ENCODE results near the gene GALNTL6. TPM values are rescaled to one million over a fixed set of nuclear protein-coding genes. Genes with fewer than 3 reads are reported as not detected.

Gene GALNTL6
- total RNA-seq, 2 experiments from 2014 or later = not detected

DNA sequence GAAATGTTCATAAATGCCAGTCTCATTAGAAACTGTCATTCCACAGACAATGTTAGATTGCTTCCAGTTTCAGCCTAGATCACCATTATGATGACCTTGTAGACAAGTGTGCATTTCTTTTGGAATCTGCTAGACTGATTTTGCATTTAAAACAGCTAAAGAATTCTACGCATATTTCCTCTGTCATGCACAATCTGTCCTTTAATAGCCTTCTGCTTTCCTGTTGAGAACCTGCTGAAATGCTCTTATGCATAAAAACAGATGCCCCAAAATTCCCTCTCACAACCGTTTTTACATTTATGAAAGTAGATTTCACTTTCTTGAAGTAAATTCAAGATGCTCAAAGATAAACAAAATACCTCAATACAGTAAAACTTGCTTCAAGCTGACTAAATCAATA lies 673.3 kb downstream of the GALNTL6 start:
- DNase-seq = no peak
- Mint-ChIP-seq H3K27ac (no peak overlapping the region), H3K4me3 (no peak overlapping the region), H3K4me1 (no peaks in the 10 kb centered on the region), H3K27me3 (no peaks in the 10 kb centered on the region), H3K9me3 (no peaks in the 10 kb centered on the region), H3K36me3 (no peaks in the 10 kb centered on the region)

DNA sequence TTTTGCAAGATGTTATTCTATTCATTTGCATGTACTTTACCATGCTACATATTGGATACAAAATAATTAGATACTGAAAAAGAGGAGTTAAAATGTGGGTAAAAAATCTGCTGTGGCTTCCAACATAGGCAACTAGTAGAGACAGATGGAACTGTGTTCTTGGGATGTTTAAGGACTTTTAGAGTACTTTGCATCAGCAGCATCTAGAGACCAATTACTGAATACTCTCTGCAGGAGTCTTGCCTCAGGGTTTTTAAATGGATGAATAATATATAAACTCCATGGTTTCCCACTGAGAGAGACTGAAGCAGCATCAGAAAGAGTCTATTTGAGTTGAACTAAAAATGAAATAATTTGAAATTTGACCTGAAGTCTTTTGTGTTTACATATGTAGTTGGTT lies 676.7 kb downstream of the GALNTL6 start:
- Mint-ChIP-seq H3K36me3 (no peaks in the 10 kb centered on the region), H3K4me3 (no peak overlapping the region), H3K4me1 (no peaks in the 10 kb centered on the region), H3K27me3 (no peaks in the 10 kb centered on the region), H3K27ac (no peak overlapping the region), H3K9me3 (no peaks in the 10 kb centered on the region)
- no peak for DNase-seq

DNA sequence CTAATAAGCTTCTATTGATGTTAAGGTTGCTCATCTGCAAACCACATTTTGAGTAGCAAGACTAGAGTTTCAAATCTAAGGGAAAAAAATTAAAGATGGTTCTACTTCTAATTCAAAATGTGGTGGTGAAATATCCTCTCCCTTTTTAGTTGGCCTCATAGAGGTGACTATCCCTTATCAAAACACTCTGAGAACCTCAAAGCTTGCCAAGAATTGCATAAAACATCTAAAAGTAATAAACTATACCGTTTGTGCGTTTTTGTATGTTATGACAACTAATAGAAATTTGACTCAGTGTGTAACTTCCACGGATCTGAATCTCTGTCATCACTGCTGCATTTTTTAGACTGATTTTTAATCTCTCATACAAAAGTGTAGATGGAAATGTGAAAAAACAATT lies 682.6 kb downstream of the GALNTL6 start:
- no peaks in the 10 kb centered on the region for H3K36me3 Mint-ChIP-seq
- H3K27me3 Mint-ChIP-seq = no peaks in the 10 kb centered on the region
- no peaks in the 10 kb centered on the region for H3K4me1 Mint-ChIP-seq
- no peak for DNase-seq
- H3K4me3 Mint-ChIP-seq = no peak overlapping the region
- no peaks in the 10 kb centered on the region for H3K9me3 Mint-ChIP-seq
- no peak overlapping the region for H3K27ac Mint-ChIP-seq

DNA sequence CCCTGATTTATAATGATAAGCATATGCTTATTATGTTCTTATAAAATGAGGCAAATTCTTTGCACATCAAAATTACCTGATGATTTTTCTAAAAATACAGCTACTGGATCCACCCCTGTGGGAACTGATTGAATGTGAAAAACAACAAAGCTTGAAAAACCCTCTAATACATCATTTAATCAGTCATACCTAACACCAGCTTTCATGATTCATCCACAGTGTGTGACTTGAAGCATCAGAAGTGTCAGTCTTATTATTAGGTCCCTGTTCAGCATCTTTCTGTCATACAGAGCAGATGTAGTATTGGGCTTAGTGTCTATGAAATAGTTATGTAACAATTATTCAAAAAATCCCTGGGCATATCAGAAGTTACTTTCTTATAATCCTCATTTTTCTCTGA lies 684.1 kb downstream of the GALNTL6 start:
- H3K4me1 Mint-ChIP-seq = no peaks in the 10 kb centered on the region
- DNase-seq = no peak
- no peaks in the 10 kb centered on the region for H3K27me3 Mint-ChIP-seq
- H3K9me3 Mint-ChIP-seq = no peaks in the 10 kb centered on the region
- H3K27ac Mint-ChIP-seq = no peak overlapping the region
- H3K4me3 Mint-ChIP-seq = no peak overlapping the region
- no peaks in the 10 kb centered on the region for H3K36me3 Mint-ChIP-seq

DNA sequence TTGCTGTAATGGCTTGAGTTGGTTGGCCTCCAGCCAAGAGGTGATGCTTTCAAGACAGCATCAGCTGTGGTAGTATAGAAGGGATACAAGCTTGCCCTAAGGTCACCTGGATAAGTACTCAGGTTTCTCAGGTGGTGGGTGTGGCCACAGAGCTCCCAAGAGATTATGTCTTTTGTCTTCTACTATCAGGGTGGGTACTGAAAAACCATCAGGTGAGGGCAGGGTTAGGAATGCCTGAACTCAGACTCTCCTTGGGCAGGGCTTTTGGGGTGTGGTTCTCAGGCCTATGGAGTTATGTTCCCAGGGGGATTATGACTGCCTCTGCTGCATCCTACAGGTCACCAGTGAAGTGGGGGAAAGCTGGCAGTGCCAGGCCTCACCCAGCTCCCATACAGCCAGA lies 700.8 kb downstream of the GALNTL6 start:
- H3K9me3 Mint-ChIP-seq = no peaks in the 10 kb centered on the region
- no peak for DNase-seq
- no peaks in the 10 kb centered on the region for H3K36me3 Mint-ChIP-seq
- no peak overlapping the region for H3K27ac Mint-ChIP-seq
- no peaks in the 10 kb centered on the region for H3K27me3 Mint-ChIP-seq
- no peak overlapping the region for H3K4me3 Mint-ChIP-seq
- no peaks in the 10 kb centered on the region for H3K4me1 Mint-ChIP-seq

DNA sequence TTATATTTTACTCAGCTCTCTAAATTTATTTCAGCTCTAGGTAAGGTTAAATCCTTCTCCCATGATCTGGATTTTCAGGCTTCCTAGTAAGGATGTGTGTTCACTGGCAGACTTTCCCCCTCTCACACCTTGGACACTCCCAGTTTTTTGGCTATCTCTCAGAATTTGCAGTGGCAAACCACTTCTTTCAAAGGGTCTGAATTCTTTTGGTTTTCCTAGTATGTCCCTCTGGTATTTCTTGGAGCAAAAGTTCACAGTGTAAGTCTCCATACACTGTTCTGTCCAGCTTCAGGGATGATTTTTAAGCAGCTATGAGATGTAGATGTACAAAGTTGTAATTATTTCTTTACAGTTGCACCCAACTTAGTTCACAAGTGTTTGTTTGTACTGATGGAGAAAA lies 701.6 kb downstream of the GALNTL6 start:
- DNase-seq = no peak
- no peaks in the 10 kb centered on the region for H3K36me3 Mint-ChIP-seq
- no peak overlapping the region for H3K4me3 Mint-ChIP-seq
- no peaks in the 10 kb centered on the region for H3K4me1 Mint-ChIP-seq
- no peaks in the 10 kb centered on the region for H3K27me3 Mint-ChIP-seq
- H3K27ac Mint-ChIP-seq = no peak overlapping the region
- H3K9me3 Mint-ChIP-seq = no peaks in the 10 kb centered on the region

DNA sequence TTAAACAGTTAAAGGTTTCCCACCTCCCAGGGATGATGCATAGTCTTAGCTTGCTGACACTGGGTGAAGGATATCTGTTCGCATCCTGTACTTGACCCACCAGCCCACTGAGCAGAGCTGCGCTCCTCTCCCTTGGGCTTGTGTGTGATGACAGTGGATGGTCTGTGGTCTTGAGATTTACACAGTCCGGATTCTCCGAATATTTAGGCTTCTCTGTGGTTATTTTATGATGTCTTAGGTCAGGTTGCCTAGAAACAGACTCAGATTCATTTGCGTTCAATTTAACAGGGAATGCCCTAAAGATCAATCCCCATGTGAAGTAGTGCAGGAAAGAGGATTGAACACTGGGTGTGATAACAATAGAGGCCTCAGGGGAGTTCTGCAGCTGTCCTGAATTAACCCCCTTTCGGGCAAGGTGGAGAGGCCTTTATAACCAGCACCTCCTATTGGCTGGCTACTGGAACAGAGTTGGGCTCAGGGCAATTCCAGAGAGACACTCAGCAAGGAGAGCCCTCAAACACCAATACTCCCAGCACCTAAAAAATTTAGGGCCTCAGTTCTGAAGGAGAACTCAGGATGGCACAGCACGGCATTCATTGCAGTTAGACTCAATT lies 702.2 kb downstream of the GALNTL6 start:
- H3K27ac Mint-ChIP-seq = no peak overlapping the region
- no peak for DNase-seq
- H3K36me3 Mint-ChIP-seq = no peaks in the 10 kb centered on the region
- no peaks in the 10 kb centered on the region for H3K4me1 Mint-ChIP-seq
- no peak overlapping the region for H3K4me3 Mint-ChIP-seq
- H3K9me3 Mint-ChIP-seq = no peaks in the 10 kb centered on the region
- no peaks in the 10 kb centered on the region for H3K27me3 Mint-ChIP-seq

DNA sequence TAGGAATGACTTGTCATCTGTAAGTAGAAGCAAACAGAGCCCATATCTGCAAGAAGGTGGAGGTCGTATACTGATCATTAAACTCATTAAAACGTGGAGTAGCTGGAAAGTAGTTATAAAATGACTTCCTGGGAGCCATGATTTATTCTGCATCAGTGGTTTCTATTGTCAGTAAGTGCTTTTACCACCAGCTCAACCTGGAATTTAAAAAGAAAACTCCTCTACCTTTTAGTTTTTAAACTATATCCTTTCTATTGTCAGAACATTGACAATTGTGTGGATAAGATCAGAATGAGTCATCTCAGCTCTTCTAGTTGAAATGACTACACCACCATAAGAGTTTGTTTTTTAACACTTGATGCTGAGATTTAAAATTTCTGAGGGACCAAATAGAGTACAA lies 704.2 kb downstream of the GALNTL6 start:
- Mint-ChIP-seq H3K36me3 (no peaks in the 10 kb centered on the region), H3K4me1 (no peaks in the 10 kb centered on the region), H3K9me3 (no peaks in the 10 kb centered on the region), H3K27me3 (no peaks in the 10 kb centered on the region), H3K4me3 (no peak overlapping the region), H3K27ac (no peak overlapping the region)
- no peak for DNase-seq

DNA sequence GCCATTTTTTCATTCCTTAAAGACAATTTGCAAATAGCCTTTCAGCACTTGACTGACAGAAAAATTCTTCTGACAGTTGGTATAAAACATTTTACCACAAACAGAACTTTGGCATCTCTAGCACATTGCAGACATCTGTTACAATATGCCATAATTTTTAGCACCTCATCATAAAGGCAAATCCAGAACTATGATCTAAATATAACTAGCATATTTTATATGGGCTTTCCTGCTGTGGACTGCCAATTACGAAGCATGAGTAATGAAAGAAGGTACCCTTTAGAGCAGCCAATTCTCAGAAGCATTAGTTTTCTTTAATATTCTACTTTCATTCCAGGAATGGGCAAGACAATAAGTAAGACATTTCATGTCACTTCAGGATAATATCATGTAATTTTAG lies 708.0 kb downstream of the GALNTL6 start:
- H3K27ac Mint-ChIP-seq = no peak overlapping the region
- H3K9me3 Mint-ChIP-seq = no peaks in the 10 kb centered on the region
- no peak overlapping the region for H3K4me3 Mint-ChIP-seq
- no peak for DNase-seq
- H3K36me3 Mint-ChIP-seq = no peaks in the 10 kb centered on the region
- no peaks in the 10 kb centered on the region for H3K4me1 Mint-ChIP-seq
- H3K27me3 Mint-ChIP-seq = no peaks in the 10 kb centered on the region

DNA sequence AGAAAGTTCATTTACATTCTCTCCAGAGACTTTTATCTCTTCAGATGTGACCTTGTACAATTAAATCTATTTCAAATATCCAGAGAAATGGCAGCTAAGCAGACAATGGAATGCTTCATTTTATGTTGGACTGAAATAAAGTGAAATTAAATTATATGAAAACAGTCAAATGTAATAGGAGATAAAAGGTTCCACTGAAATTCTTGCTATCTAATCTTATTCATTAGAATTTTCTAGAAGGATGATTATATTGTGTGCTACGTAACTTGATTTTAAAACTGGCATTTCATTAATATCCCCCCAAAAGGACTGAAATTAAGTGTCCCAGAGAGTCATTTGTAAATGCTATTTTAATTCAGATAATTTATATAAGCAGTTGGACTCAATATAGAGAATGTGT lies 708.5 kb downstream of the GALNTL6 start:
- DNase-seq = no peak
- H3K4me1 Mint-ChIP-seq = no peaks in the 10 kb centered on the region
- H3K36me3 Mint-ChIP-seq = no peaks in the 10 kb centered on the region
- no peak overlapping the region for H3K27ac Mint-ChIP-seq
- H3K9me3 Mint-ChIP-seq = no peaks in the 10 kb centered on the region
- H3K27me3 Mint-ChIP-seq = no peaks in the 10 kb centered on the region
- no peak overlapping the region for H3K4me3 Mint-ChIP-seq

DNA sequence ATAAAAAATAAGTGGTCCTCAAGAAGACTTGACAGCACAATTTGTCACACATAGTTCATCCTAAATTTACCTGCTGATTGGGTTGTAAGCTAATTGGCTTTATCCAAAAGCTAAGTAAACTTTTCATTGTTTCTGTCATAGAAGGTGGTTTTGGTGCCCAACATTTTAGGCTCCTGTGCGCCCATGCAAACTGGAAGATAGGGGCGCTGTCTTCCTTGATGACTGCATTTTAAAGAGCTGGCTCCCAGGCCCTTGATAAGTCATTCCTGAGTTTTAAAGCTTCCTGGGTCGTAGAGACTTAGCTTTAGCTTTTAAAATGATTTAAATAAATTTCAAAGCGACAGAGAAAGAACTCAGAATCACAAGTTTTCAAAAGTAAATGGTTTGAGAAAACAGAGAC lies 730.0 kb downstream of the GALNTL6 start:
- H3K36me3 Mint-ChIP-seq = no peaks in the 10 kb centered on the region
- no peaks in the 10 kb centered on the region for H3K27me3 Mint-ChIP-seq
- no peaks in the 10 kb centered on the region for H3K4me1 Mint-ChIP-seq
- no peak overlapping the region for H3K27ac Mint-ChIP-seq
- H3K4me3 Mint-ChIP-seq = no peak overlapping the region
- H3K9me3 Mint-ChIP-seq = peaks cover 3% of the 10 kb centered on the region
- no peak for DNase-seq

DNA sequence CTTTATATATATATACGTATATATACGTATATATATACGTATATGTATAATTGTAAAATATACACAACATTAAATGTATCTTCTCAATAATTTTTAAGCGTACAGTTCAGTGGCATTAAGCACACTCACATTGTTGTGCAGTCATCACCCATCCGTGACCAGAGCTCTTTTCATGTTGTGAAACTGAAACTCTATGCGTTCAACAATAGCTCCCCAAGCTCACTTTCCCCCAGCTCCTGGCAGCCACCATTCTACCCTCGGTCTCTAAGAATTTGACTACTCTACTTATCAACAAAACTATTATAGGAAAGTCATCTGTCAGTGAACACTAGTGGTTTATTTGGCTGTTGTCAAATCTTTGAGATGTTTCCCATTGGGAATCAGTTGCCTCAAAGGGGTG lies 733.6 kb downstream of the GALNTL6 start:
- H3K27ac Mint-ChIP-seq = no peak overlapping the region
- H3K36me3 Mint-ChIP-seq = no peaks in the 10 kb centered on the region
- no peak for DNase-seq
- no peaks in the 10 kb centered on the region for H3K4me1 Mint-ChIP-seq
- H3K9me3 Mint-ChIP-seq = peaks cover 2% of the 10 kb centered on the region
- no peak overlapping the region for H3K4me3 Mint-ChIP-seq
- no peaks in the 10 kb centered on the region for H3K27me3 Mint-ChIP-seq

DNA sequence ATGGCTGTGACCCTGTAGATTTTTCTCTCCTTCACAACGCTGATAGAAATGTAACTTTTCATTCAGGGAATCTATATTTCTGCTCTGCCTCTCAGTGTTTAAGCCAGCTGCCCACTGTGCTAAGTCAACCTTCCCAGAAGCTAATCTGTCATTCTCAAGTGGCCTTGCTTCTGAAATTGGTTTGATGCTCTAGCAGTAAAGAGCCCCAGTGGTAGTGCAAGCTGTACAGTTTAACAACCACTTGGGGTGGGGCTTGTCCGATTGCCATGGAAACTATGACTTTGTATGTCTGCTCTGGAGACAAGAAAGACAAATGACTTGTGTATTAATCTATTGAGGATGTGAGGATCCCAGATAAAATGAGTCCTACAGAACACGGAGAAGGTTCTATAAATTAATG lies 734.5 kb downstream of the GALNTL6 start:
- H3K4me3 Mint-ChIP-seq = no peak overlapping the region

DNA sequence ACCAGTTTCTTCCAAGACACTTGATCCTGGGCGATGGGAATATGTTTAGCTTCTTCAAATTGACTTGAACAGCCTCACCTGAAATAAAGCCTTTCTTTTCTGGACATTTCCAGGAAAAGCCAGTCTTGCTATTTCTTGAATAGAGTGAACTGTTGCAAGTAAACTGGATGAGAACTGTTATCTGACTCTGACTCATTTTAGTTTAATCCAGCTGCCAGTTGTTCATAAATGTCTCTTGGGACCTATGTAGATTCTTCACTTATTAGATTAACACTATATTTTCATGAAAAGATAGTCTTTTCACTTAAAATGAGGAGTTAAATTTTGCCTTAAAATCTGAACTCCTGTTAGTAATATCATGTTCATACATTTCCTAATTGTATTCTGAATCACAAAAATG lies 740.0 kb downstream of the GALNTL6 start:
- DNase-seq = no peak
- H3K27me3 Mint-ChIP-seq = no peaks in the 10 kb centered on the region
- H3K36me3 Mint-ChIP-seq = no peaks in the 10 kb centered on the region
- H3K9me3 Mint-ChIP-seq = peaks cover 3% of the 10 kb centered on the region
- no peaks in the 10 kb centered on the region for H3K4me1 Mint-ChIP-seq
- H3K4me3 Mint-ChIP-seq = no peak overlapping the region
- H3K27ac Mint-ChIP-seq = no peak overlapping the region

More for the DNA sequence above, 734.5 kb downstream of the GALNTL6 start:
- H3K27ac Mint-ChIP-seq = no peak overlapping the region
- no peaks in the 10 kb centered on the region for H3K27me3 Mint-ChIP-seq
- no peaks in the 10 kb centered on the region for H3K4me1 Mint-ChIP-seq
- no peaks in the 10 kb centered on the region for H3K36me3 Mint-ChIP-seq
- no peaks in the 10 kb centered on the region for H3K9me3 Mint-ChIP-seq
- DNase-seq = no peak

DNA sequence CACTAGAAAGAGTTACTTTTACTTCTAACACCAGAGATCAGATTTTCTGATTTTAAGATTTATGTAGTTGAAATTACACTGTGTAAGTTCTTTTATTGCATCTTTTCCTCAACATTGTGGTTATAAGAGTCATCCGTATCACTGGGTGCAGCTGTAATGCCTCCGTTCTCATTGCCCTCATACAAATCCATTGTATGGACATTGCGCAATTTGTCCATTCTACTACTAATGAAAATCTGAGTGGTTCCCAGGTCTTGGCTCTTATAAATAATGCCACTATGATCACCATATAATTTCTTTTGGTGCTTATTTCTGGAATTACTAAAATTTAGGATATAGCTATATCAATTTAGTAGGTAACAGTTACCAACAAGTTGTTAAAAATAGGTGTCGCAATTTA lies 741.4 kb downstream of the GALNTL6 start:
- Mint-ChIP-seq H3K27ac (no peak overlapping the region), H3K4me1 (no peaks in the 10 kb centered on the region), H3K4me3 (no peak overlapping the region), H3K9me3 (peaks cover 3% of the 10 kb centered on the region), H3K27me3 (no peaks in the 10 kb centered on the region), H3K36me3 (no peaks in the 10 kb centered on the region)
- no peak for DNase-seq

DNA sequence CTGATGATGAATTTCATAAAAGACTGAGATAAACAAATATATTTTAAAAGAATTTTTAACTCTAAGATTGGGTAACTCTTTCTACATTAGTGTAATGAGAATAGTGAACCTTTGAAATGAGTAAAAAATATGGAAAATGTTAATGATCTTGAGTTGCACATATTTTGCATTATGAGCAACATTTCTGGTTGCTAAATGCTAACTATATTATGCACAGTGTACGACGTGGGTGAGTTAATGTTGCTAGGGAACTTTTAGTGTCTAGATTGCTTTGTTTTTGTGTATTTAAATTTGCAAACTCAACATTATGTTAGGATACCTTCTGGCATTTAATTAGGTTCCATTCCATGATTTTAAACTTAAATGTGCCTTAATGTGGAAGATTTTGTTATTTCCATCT lies 742.5 kb downstream of the GALNTL6 start:
- Mint-ChIP-seq H3K36me3 (no peaks in the 10 kb centered on the region), H3K4me1 (no peaks in the 10 kb centered on the region), H3K4me3 (no peak overlapping the region), H3K27me3 (no peaks in the 10 kb centered on the region), H3K9me3 (peaks cover 3% of the 10 kb centered on the region), H3K27ac (no peak overlapping the region)
- DNase-seq = no peak

DNA sequence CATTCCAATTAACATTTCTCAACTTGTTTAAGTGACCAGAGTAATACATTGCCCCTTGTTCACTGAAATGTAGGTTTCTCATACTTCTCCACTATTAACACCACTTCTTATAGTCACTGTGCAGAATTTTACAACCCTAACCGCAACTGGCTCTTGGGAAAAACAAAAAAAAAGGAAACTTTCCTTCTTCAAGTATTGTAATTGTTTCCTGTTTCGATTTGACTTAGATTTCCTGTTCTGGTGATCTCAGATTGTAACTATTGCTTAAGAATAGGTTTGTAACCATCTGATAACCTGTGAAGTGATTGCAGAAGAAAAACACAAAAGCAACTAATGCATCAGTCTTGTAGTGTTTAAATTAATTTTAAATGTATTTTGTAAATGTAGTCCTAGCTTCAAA lies 760.7 kb downstream of the GALNTL6 start:
- H3K4me3 Mint-ChIP-seq = no peak overlapping the region
- no peaks in the 10 kb centered on the region for H3K27me3 Mint-ChIP-seq
- H3K4me1 Mint-ChIP-seq = peaks cover 3% of the 10 kb centered on the region
- no peak overlapping the region for H3K27ac Mint-ChIP-seq
- DNase-seq = no peak
- no peaks in the 10 kb centered on the region for H3K9me3 Mint-ChIP-seq
- no peaks in the 10 kb centered on the region for H3K36me3 Mint-ChIP-seq
